Muscle of leg (tissue), 11 donors: Measurements from ENCODE around the gene GLTP. TPM values are rescaled to one million over a fixed set of nuclear protein-coding genes. Genes with fewer than 3 reads are reported as not detected.
"Not testable (repeated sequence)": the region's sequence is repeated elsewhere in the genome, so short reads cannot be mapped to it uniquely, and the experiment has no call there.

Source experiments
- DNase-seq: peaks from one replicate; pipeline ENCODE4 v3.0.0; 2013
- H3K27ac ChIP-seq: one replicate; pipeline ENCODE4 v1.5.1; 2013; ENCODE audit warnings: mild to moderate bottlenecking, low read length, control low read depth
- H3K27me3 ChIP-seq: one replicate; pipeline ENCODE4 v1.6.1; 2013; ENCODE audit warnings: low read length; ENCODE audit not compliant: control insufficient read depth, insufficient read depth
- H3K36me3 ChIP-seq: one replicate; pipeline ENCODE4 v1.6.1; 2013; ENCODE audit warnings: low read length; ENCODE audit not compliant: control insufficient read depth, insufficient read depth
- H3K4me1 ChIP-seq: one replicate; pipeline ENCODE4 v1.6.1; 2013; ENCODE audit warnings: low read length; ENCODE audit not compliant: control insufficient read depth, insufficient read depth
- H3K4me3 ChIP-seq: one replicate; pipeline ENCODE4 v1.5.1; 2013; ENCODE audit warnings: low read length, control low read depth
- H3K9me3 ChIP-seq: replicated peaks from 2 replicates; pipeline ENCODE4 v1.6.1; 2013; ENCODE audit warnings: low read depth, low read length; ENCODE audit not compliant: control insufficient read depth
- WGBS: methylation state at CpG from one replicate; pipeline ENCODE4 v1.1.5; 2013; ENCODE audit warnings: missing lambda C conversion rate; ENCODE audit not compliant: insufficient coverage; 5-methylcytosine and 5-hydroxymethylcytosine counted together
- polyA plus RNA-seq, 8 donors: library from polyadenylated mRNA; unstranded; fragments of 120-200 nt; gene quantifications; one replicate each; pipeline versions ENCODE4 v1.2.1 to v1.2.3, GENCODE V29; 2013; ENCODE audit warnings: inconsistent platforms in 1 of 8, low replicate concordance in 1 of 8; ENCODE audit not compliant: insufficient read length in 8 of 8, insufficient read depth in 1 of 8
- total RNA-seq: library from RNA; stranded (reverse); fragments of 120-200 nt; gene quantifications from one replicate; pipeline ENCODE4 v1.2.4, GENCODE V29; 2013

Gene GLTP
- total and polyA plus RNA-seq, 9 donors = 17.9 to 34.2 (median 22.4) TPM

GRCh38 chr12:109910254-109910968, 30.1 kb upstream of the GLTP start:
- no CpG with 5 or more reads among the region's 8 CpGs for WGBS
- Histone ChIP-seq H3K27ac (no peak overlapping the region), H3K36me3 (peaks cover 85% of the 10 kb centered on the region), H3K4me3 (no peak overlapping the region), H3K9me3 (no peaks in the 10 kb centered on the region), H3K27me3 (no peaks in the 10 kb centered on the region), H3K4me1 (peaks cover 19% of the 10 kb centered on the region)
- no peak for DNase-seq

GRCh38 chr12:109905301-109905700, 25.0 kb upstream of the GLTP start:
- peaks cover 68% of the 10 kb centered on the region for H3K36me3 ChIP-seq
- no peaks in the 10 kb centered on the region for H3K27me3 ChIP-seq
- H3K4me1 ChIP-seq = peaks cover 10% of the 10 kb centered on the region
- WGBS = 97% methylated on average over 5 of the region's 10 CpGs
- no peak overlapping the region for H3K27ac ChIP-seq
- H3K9me3 ChIP-seq = no peaks in the 10 kb centered on the region
- no peak overlapping the region for H3K4me3 ChIP-seq
- DNase-seq = no peak

GRCh38 chr12:109902891-109903418, 22.6 kb upstream of the GLTP start:
- no peak for DNase-seq
- WGBS = 46% methylated on average over 15 of the region's 15 CpGs
- no peak overlapping the region for H3K27ac ChIP-seq
- H3K9me3 ChIP-seq = no peaks in the 10 kb centered on the region
- H3K36me3 ChIP-seq = peaks cover 53% of the 10 kb centered on the region
- no peak overlapping the region for H3K4me3 ChIP-seq
- peaks cover 10% of the 10 kb centered on the region for H3K4me1 ChIP-seq
- no peaks in the 10 kb centered on the region for H3K27me3 ChIP-seq

GRCh38 chr12:109900752-109901580, 20.6 kb upstream of the GLTP start:
- Histone ChIP-seq H3K9me3 (no peaks in the 10 kb centered on the region), H3K27ac (peak overlapping the region; percentile 86), H3K4me1 (peaks cover 10% of the 10 kb centered on the region), H3K27me3 (no peaks in the 10 kb centered on the region), H3K4me3 (peak overlapping the region; percentile 74), H3K36me3 (peaks cover 33% of the 10 kb centered on the region)
- 0% methylated on average over 13 of the region's 16 CpGs for WGBS
- no peak for DNase-seq

- H3K36me3 ChIP-seq = peaks cover 24% of the 10 kb centered on the region
- peak within 1 kb of the TSS; percentile 74 for H3K4me3 ChIP-seq
- peak; percentile 97 for DNase-seq
- under 1% methylated on average over 69 of the region's 69 CpGs for WGBS
- H3K4me1 ChIP-seq = peaks cover 10% of the 10 kb centered on the region
- peak within 1 kb of the TSS; percentile 86 for H3K27ac ChIP-seq
- H3K9me3 ChIP-seq = no peaks in the 10 kb centered on the region
- H3K27me3 ChIP-seq = no peaks in the 10 kb centered on the region
Measured at GRCh38 chr12:109899783-109900751, 19.7 kb upstream of the GLTP start, which contains the start of gene TCHP. Gene TCHP, plus strand, starts transcription at chr12:109900274. Its CDS starts 2,753 bp downstream, at chr12:109903027.

GRCh38 chr12:109899345-109899744, 19.0 kb upstream of the GLTP start:
- not testable (repeated sequence) for H3K9me3 ChIP-seq, H3K27me3 ChIP-seq, DNase-seq, H3K4me1 ChIP-seq, H3K4me3 ChIP-seq
- Histone ChIP-seq H3K27ac (peak overlapping the region; percentile 86), H3K36me3 (peaks cover 16% of the 10 kb centered on the region)
- 76% methylated on average over 9 of the region's 15 CpGs for WGBS

GRCh38 chr12:109897029-109897428, 16.7 kb upstream of the GLTP start:
- Histone ChIP-seq H3K4me3 (no peak overlapping the region), H3K9me3 (no peaks in the 10 kb centered on the region), H3K27ac (no peak overlapping the region), H3K4me1 (peaks cover 10% of the 10 kb centered on the region), H3K36me3 (no peaks in the 10 kb centered on the region), H3K27me3 (no peaks in the 10 kb centered on the region)
- WGBS = 92% methylated on average over 4 of the region's 6 CpGs
- no peak for DNase-seq

GRCh38 chr12:109896188-109896587, 15.8 kb upstream of the GLTP start:
- WGBS = 92% methylated on average over 2 of the region's 6 CpGs
- H3K27ac ChIP-seq = no peak overlapping the region

GRCh38 chr12:109894939-109895338, 14.6 kb upstream of the GLTP start:
- WGBS = 61% methylated on average over 2 of the region's 4 CpGs
- H3K4me1 ChIP-seq = peaks cover under 1% of the 10 kb centered on the region

More at GRCh38 chr12:109896188-109896587, 15.8 kb upstream of the GLTP start:
- Histone ChIP-seq H3K27me3 (no peaks in the 10 kb centered on the region), H3K9me3 (no peaks in the 10 kb centered on the region), H3K4me1 (peaks cover 3% of the 10 kb centered on the region), H3K4me3 (no peak overlapping the region), H3K36me3 (no peaks in the 10 kb centered on the region)
- no peak for DNase-seq

More at GRCh38 chr12:109894939-109895338, 14.6 kb upstream of the GLTP start:
- DNase-seq = no peak
- Histone ChIP-seq H3K36me3 (no peaks in the 10 kb centered on the region), H3K27ac (no peak overlapping the region), H3K4me3 (no peak overlapping the region), H3K9me3 (no peaks in the 10 kb centered on the region), H3K27me3 (no peaks in the 10 kb centered on the region)
